GM12801 (cell line): ENCODE results near the gene RAB39B.

Experiments used
- TF ChIP-seq, protein P1 (sequence below): IDR thresholded peaks from one replicate; pipeline ENCODE4 v1.5.1; 2011; ENCODE audit warnings: control low read depth; ENCODE audit not compliant: insufficient read length; ENCODE audit errors: extremely low read depth

The RAB39B gene, protein sequence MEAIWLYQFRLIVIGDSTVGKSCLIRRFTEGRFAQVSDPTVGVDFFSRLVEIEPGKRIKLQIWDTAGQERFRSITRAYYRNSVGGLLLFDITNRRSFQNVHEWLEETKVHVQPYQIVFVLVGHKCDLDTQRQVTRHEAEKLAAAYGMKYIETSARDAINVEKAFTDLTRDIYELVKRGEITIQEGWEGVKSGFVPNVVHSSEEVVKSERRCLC

GRCh38 chrX:155263854-155264628 lies at the start of gene RAB39B:
RAB39B (minus strand) TSS chrX:155264491; CDS start chrX:155264288, 203 bp downstream.
- TF ChIP-seq, protein P1, sequence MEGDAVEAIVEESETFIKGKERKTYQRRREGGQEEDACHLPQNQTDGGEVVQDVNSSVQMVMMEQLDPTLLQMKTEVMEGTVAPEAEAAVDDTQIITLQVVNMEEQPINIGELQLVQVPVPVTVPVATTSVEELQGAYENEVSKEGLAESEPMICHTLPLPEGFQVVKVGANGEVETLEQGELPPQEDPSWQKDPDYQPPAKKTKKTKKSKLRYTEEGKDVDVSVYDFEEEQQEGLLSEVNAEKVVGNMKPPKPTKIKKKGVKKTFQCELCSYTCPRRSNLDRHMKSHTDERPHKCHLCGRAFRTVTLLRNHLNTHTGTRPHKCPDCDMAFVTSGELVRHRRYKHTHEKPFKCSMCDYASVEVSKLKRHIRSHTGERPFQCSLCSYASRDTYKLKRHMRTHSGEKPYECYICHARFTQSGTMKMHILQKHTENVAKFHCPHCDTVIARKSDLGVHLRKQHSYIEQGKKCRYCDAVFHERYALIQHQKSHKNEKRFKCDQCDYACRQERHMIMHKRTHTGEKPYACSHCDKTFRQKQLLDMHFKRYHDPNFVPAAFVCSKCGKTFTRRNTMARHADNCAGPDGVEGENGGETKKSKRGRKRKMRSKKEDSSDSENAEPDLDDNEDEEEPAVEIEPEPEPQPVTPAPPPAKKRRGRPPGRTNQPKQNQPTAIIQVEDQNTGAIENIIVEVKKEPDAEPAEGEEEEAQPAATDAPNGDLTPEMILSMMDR: no peak

GRCh38 chrX:155313766-155314165 lies 49.5 kb upstream of the RAB39B start:
- TF ChIP-seq, protein P1: no peak

DNA sequence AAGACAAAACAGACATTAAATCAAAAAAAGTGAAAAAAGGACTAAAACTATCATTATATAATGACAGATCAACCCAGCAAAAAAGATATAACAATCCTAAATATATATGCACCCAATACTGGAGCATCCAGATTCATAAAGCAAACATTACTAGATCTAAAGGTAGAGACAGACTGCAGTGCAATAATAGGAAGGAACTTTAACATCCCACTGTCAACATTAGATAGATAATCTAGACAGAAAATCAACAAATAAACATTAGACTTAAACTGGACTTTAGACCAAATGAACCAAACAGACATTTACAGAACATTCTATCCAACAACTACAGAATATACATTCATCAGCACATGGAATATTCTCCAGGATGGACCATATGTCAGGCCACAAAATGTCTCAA lies 29.5 kb upstream of the RAB39B start:
- TF ChIP-seq, protein P1: no peak

DNA sequence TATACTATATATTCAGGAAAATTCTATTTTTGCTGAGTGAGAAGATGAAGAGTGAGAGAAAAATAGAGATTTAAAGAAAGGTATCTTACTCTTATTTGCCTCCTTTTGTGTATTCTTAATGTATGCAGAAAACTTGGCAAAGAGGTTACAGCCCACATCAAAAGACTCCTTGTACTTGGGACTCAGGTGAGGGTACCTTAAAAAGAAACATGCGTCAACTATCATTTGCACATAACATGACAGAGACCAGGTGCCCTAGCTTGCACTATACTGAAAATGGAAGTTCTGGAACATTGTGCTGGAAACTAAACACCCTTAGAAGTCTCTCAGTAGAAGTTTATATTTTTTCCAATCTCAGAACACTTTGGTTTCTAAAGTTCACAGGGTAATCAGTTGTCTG lies 15.6 kb upstream of the RAB39B start:
- TF ChIP-seq, protein P1: no peak

DNA sequence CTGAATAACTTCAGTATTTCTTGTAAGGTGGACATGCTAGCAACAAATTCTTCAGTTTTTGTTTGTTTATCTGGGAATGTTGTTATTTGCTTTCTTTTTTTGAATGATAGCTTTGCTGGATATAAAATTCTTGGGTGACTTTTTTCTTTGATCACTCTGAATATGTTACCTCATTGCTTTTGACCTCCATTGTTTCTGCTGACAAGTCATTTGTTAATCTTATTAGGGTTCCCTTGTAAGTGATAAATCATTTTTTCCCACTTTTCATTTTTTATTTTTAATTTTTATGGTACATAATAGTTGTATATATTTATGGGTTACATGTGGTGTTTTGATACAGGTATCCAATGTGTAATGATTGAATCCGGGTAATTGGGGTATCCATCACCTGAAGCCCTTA lies 6.7 kb upstream of the RAB39B start:
- TF ChIP-seq, protein P1: no peak

- TF ChIP-seq, protein P1: no peak
These were observed 2.1 kb upstream of the RAB39B start for GRCh38 chrX:155266439-155266838.

DNA sequence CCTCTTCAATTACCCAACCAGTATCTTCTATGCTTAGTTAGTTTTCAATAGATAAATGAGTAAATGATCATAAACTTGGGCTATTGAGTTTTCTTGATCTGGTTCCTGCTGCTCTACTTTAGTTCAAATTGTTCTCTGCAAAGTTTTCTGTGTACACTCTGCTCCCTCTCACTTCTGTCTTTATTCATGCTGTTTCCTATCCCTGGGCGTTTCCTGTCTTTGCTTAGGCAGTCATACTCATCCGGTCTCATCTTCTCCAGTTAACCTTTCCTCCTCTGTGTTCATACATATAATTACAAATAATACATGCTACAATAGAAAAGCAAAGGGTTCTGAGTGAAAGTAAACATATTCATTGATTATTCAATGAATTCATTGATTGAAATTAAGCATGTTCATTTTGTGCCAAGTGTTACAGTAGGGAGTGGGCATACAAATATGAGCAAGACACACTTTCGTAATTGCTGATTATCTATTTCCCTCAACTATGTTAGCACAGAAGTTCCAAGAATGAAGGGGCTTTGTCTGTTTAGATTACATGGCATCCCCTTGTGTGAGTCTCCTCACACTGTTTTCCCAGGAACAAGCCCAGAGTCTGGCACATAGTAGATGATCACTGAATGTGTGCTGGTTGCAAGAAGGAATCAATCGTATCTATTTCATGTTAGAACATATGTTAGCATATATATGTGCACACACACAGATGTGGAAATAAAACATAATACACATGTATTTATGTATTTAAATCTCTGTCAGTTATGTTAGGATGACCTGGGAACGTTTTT lies 1.1 kb downstream of the RAB39B start:
- TF ChIP-seq, protein P1: no peak
